ENCODE data around the gene TM4SF4. TPM values are rescaled to one million over a fixed set of nuclear protein-coding genes. Genes with fewer than 3 reads are reported as not detected.

TM4SF4 gene
- total and polyA plus RNA-seq, 9 donors = 0.09 to 1.7 (median 0.98) TPM; not detected in 4

GRCh38 chr3:149465351-149465883 lies 9.1 kb upstream of the TM4SF4 start:
- no peak for DNase-seq
- peaks cover 8% of the 10 kb centered on the region for H3K4me1 ChIP-seq (ENCODE audit: control insufficient read depth, insufficient read depth, low read length)
- 63% methylated on average over 5 of the region's 10 CpGs for WGBS (ENCODE audit: insufficient coverage)
- no peaks in the 10 kb centered on the region for H3K36me3 ChIP-seq (ENCODE audit: control insufficient read depth, insufficient read depth, low read length)
- no peaks in the 10 kb centered on the region for H3K9me3 ChIP-seq (replicated peaks; ENCODE audit: control insufficient read depth, low read depth, low read length)
- no peak overlapping the region for H3K27ac ChIP-seq (ENCODE audit: low read length)
- H3K27me3 ChIP-seq (ENCODE audit: control insufficient read depth, insufficient read depth, low read length) = no peaks in the 10 kb centered on the region
- H3K4me3 ChIP-seq (ENCODE audit: low read length) = no peak overlapping the region

- DNase-seq = no peak
- Histone ChIP-seq H3K9me3 (replicated peaks; ENCODE audit: control insufficient read depth, low read depth, low read length) (no peaks in the 10 kb centered on the region), H3K4me3 (ENCODE audit: low read length) (no peak overlapping the region), H3K27me3 (ENCODE audit: control insufficient read depth, insufficient read depth, low read length) (no peaks in the 10 kb centered on the region), H3K36me3 (ENCODE audit: control insufficient read depth, insufficient read depth, low read length) (no peaks in the 10 kb centered on the region), H3K27ac (ENCODE audit: low read length) (no peak overlapping the region), H3K4me1 (ENCODE audit: control insufficient read depth, insufficient read depth, low read length) (peaks cover 10% of the 10 kb centered on the region)
- WGBS (ENCODE audit: insufficient coverage) = 70% methylated on average over 3 of the region's 4 CpGs
Measured at GRCh38 chr3:149466192-149466591, 8.3 kb upstream of the TM4SF4 start.

- Histone ChIP-seq H3K27me3 (ENCODE audit: control insufficient read depth, insufficient read depth, low read length) (no peaks in the 10 kb centered on the region), H3K27ac (ENCODE audit: low read length) (no peak overlapping the region), H3K36me3 (ENCODE audit: control insufficient read depth, insufficient read depth, low read length) (no peaks in the 10 kb centered on the region), H3K9me3 (replicated peaks; ENCODE audit: control insufficient read depth, low read depth, low read length) (no peaks in the 10 kb centered on the region), H3K4me3 (ENCODE audit: low read length) (no peak overlapping the region), H3K4me1 (ENCODE audit: control insufficient read depth, insufficient read depth, low read length) (peaks cover 28% of the 10 kb centered on the region)
- no CpG with 5 or more reads among the region's 2 CpGs for WGBS (ENCODE audit: insufficient coverage)
- no peak for DNase-seq
Measured at GRCh38 chr3:149468504-149469212, 5.8 kb upstream of the TM4SF4 start.

GRCh38 chr3:149470381-149470780 lies 4.1 kb upstream of the TM4SF4 start:
- peak; percentile 71 for DNase-seq
- Histone ChIP-seq H3K4me1 (ENCODE audit: control insufficient read depth, insufficient read depth, low read length) (peaks cover 42% of the 10 kb centered on the region), H3K9me3 (replicated peaks; ENCODE audit: control insufficient read depth, low read depth, low read length) (no peaks in the 10 kb centered on the region), H3K27ac (ENCODE audit: low read length) (peak overlapping the region; percentile 24), H3K27me3 (ENCODE audit: control insufficient read depth, insufficient read depth, low read length) (no peaks in the 10 kb centered on the region), H3K36me3 (ENCODE audit: control insufficient read depth, insufficient read depth, low read length) (no peaks in the 10 kb centered on the region), H3K4me3 (ENCODE audit: low read length) (no peak overlapping the region)
- WGBS (ENCODE audit: insufficient coverage) = 49% methylated on average over 3 of the region's 3 CpGs

- Histone ChIP-seq H3K27ac (ENCODE audit: low read length) (peak overlapping the region; percentile 67), H3K9me3 (replicated peaks; ENCODE audit: control insufficient read depth, low read depth, low read length) (no peaks in the 10 kb centered on the region), H3K36me3 (ENCODE audit: control insufficient read depth, insufficient read depth, low read length) (no peaks in the 10 kb centered on the region), H3K4me1 (ENCODE audit: control insufficient read depth, insufficient read depth, low read length) (peaks cover 41% of the 10 kb centered on the region), H3K27me3 (ENCODE audit: control insufficient read depth, insufficient read depth, low read length) (no peaks in the 10 kb centered on the region), H3K4me3 (ENCODE audit: low read length) (no peak overlapping the region)
- 20% methylated on average over 1 of the region's 2 CpGs for WGBS (ENCODE audit: insufficient coverage)
- DNase-seq = peak; percentile 90
Measured at GRCh38 chr3:149472030-149472797, 2.3 kb upstream of the TM4SF4 start.

- no peaks in the 10 kb centered on the region for H3K36me3 ChIP-seq (ENCODE audit: control insufficient read depth, insufficient read depth, low read length)
- H3K27me3 ChIP-seq (ENCODE audit: control insufficient read depth, insufficient read depth, low read length) = no peaks in the 10 kb centered on the region
- peak overlapping the region; percentile 83 for H3K27ac ChIP-seq (ENCODE audit: low read length)
- no peak overlapping the region for H3K4me3 ChIP-seq (ENCODE audit: low read length)
- WGBS (ENCODE audit: insufficient coverage) = no CpG with 5 or more reads among the region's 7 CpGs
- peaks cover 41% of the 10 kb centered on the region for H3K4me1 ChIP-seq (ENCODE audit: control insufficient read depth, insufficient read depth, low read length)
- DNase-seq = peak; percentile 88
- no peaks in the 10 kb centered on the region for H3K9me3 ChIP-seq (replicated peaks; ENCODE audit: control insufficient read depth, low read depth, low read length)
Measured at GRCh38 chr3:149473357-149474249, 894 bp upstream of the TM4SF4 start.

- Histone ChIP-seq H3K27ac (ENCODE audit: low read length) (no peak overlapping the region), H3K36me3 (ENCODE audit: control insufficient read depth, insufficient read depth, low read length) (no peaks in the 10 kb centered on the region), H3K27me3 (ENCODE audit: control insufficient read depth, insufficient read depth, low read length) (no peaks in the 10 kb centered on the region), H3K9me3 (replicated peaks; ENCODE audit: control insufficient read depth, low read depth, low read length) (no peaks in the 10 kb centered on the region), H3K4me3 (ENCODE audit: low read length) (no peak overlapping the region), H3K4me1 (ENCODE audit: control insufficient read depth, insufficient read depth, low read length) (peaks cover 47% of the 10 kb centered on the region)
- no peak for DNase-seq
- WGBS (ENCODE audit: insufficient coverage) = 100% methylated on average over 2 of the region's 7 CpGs
Measured at GRCh38 chr3:149475451-149476060, 1.1 kb downstream of the TM4SF4 start.

- Histone ChIP-seq H3K4me1 (ENCODE audit: control insufficient read depth, insufficient read depth, low read length) (peaks cover 45% of the 10 kb centered on the region), H3K27ac (ENCODE audit: low read length) (no peak overlapping the region), H3K36me3 (ENCODE audit: control insufficient read depth, insufficient read depth, low read length) (no peaks in the 10 kb centered on the region), H3K27me3 (ENCODE audit: control insufficient read depth, insufficient read depth, low read length) (no peaks in the 10 kb centered on the region), H3K4me3 (ENCODE audit: low read length) (no peak overlapping the region), H3K9me3 (replicated peaks; ENCODE audit: control insufficient read depth, low read depth, low read length) (no peaks in the 10 kb centered on the region)
- 95% methylated on average over 4 of the region's 4 CpGs for WGBS (ENCODE audit: insufficient coverage)
- DNase-seq = no peak
Measured at GRCh38 chr3:149476225-149476624, 1.7 kb downstream of the TM4SF4 start.

- Histone ChIP-seq H3K4me1 (ENCODE audit: control insufficient read depth, insufficient read depth, low read length) (peaks cover 20% of the 10 kb centered on the region), H3K9me3 (replicated peaks; ENCODE audit: control insufficient read depth, low read depth, low read length) (no peaks in the 10 kb centered on the region), H3K27ac (ENCODE audit: low read length) (peak overlapping the region; percentile 48), H3K27me3 (ENCODE audit: control insufficient read depth, insufficient read depth, low read length) (no peaks in the 10 kb centered on the region), H3K36me3 (ENCODE audit: control insufficient read depth, insufficient read depth, low read length) (no peaks in the 10 kb centered on the region), H3K4me3 (ENCODE audit: low read length) (no peak overlapping the region)
- WGBS (ENCODE audit: insufficient coverage) = 85% methylated on average over 10 of the region's 14 CpGs
- DNase-seq = no peak
Measured at GRCh38 chr3:149479621-149480325, 5.3 kb downstream of the TM4SF4 start.
